Endodermal cell (in vitro differentiated cells): ENCODE results near the gene NDST1. TPM values are rescaled to one million over a fixed set of nuclear protein-coding genes. Genes with fewer than 3 reads are reported as not detected.

Source experiments
- DNase-seq: peaks from one replicate; pipeline ENCODE4 v3.0.0-alpha.2; 2017
- H3K27ac ChIP-seq: 2 replicates; pipeline ENCODE4 v1.5.1; 2013; ENCODE audit warnings: mild to moderate bottlenecking, low read depth, low read length, moderate library complexity
- H3K27me3 ChIP-seq: 2 replicates; pipeline ENCODE4 v1.6.1; 2013; ENCODE audit warnings: mild to moderate bottlenecking, low read length, moderate library complexity; ENCODE audit not compliant: insufficient read depth, control insufficient read depth, poor library complexity, severe bottlenecking
- H3K36me3 ChIP-seq: 2 replicates; pipeline ENCODE4 v1.7.0; 2013; ENCODE audit warnings: mild to moderate bottlenecking, low read length, moderate library complexity; ENCODE audit not compliant: control insufficient read depth, insufficient read depth
- H3K4me1 ChIP-seq: one replicate; pipeline ENCODE4 v1.7.0; 2013; ENCODE audit warnings: low read length; ENCODE audit not compliant: control insufficient read depth, insufficient read depth
- H3K4me3 ChIP-seq: 2 replicates; pipeline ENCODE4 v1.5.1; 2013; ENCODE audit warnings: mild to moderate bottlenecking, low read length, moderate library complexity
- H3K9ac ChIP-seq: 2 replicates; pipeline ENCODE4 v1.6.1; 2013; ENCODE audit warnings: mild to moderate bottlenecking, low read length, moderate library complexity; ENCODE audit not compliant: poor library complexity, severe bottlenecking; ENCODE audit errors: extremely low read depth
- H3K9me3 ChIP-seq: 2 replicates; pipeline ENCODE4 v1.6.1; 2013; ENCODE audit warnings: mild to moderate bottlenecking, low read length, moderate library complexity; ENCODE audit not compliant: control insufficient read depth
- H3K27ac Mint-ChIP-seq: 2 replicates; pipeline ENCODE4 v1.8.0; 2020; ENCODE audit warnings: mixed read lengths
- H3K27me3 Mint-ChIP-seq: 2 replicates; pipeline ENCODE4 v1.8.0; 2021; ENCODE audit warnings: mild to moderate bottlenecking, mixed read lengths; ENCODE audit not compliant: insufficient read depth
- H3K36me3 Mint-ChIP-seq: 2 replicates; pipeline ENCODE4 v1.8.0; 2020; ENCODE audit warnings: low read depth, mixed read lengths
- H3K4me1 Mint-ChIP-seq: 2 replicates; pipeline ENCODE4 v1.8.0; 2020; ENCODE audit warnings: mixed read lengths
- H3K4me3 Mint-ChIP-seq: 2 replicates; pipeline ENCODE4 v1.8.0; 2020; ENCODE audit warnings: mild to moderate bottlenecking, moderate library complexity, mixed read lengths
- H3K9me3 Mint-ChIP-seq: 2 replicates; pipeline ENCODE4 v1.8.0; 2020; ENCODE audit warnings: mild to moderate bottlenecking, mixed read lengths
- CTCF ChIP-seq: fragments of 200-600 bp; sonication (generic); conservative IDR thresholded peaks from 2 replicates; pipeline ENCODE4 v1.5.0; 2021; ENCODE audit warnings: antibody characterized with exemption, mild to moderate bottlenecking
- WGBS, 2 experiments: methylation state at CpG; one replicate each; pipeline versions ENCODE4 v1.1.5 to v1.1.7; 2013; ENCODE audit warnings: missing lambda C conversion rate in 2 of 2, mixed read lengths in 1 of 2; ENCODE audit not compliant: insufficient coverage in 1 of 2, insufficient read length in 1 of 2; 5-methylcytosine and 5-hydroxymethylcytosine counted together
- total RNA-seq, 2 donors: library from RNA; stranded (reverse); fragmentation: NEBNext Ultra II Directional in 1 of 2; extraction: Animal tissue kit (Norgen Biotek cat#: 25700) in 1 of 2; gene quantifications; 2 replicates in 1 of 2; 3 replicates in 1 of 2; pipeline ENCODE4 v1.2.1, GENCODE V29; 2021

The NDST1 gene
- total RNA-seq, 2 donors from 2014 or later, result 53.3 to 71.7 TPM

DNA sequence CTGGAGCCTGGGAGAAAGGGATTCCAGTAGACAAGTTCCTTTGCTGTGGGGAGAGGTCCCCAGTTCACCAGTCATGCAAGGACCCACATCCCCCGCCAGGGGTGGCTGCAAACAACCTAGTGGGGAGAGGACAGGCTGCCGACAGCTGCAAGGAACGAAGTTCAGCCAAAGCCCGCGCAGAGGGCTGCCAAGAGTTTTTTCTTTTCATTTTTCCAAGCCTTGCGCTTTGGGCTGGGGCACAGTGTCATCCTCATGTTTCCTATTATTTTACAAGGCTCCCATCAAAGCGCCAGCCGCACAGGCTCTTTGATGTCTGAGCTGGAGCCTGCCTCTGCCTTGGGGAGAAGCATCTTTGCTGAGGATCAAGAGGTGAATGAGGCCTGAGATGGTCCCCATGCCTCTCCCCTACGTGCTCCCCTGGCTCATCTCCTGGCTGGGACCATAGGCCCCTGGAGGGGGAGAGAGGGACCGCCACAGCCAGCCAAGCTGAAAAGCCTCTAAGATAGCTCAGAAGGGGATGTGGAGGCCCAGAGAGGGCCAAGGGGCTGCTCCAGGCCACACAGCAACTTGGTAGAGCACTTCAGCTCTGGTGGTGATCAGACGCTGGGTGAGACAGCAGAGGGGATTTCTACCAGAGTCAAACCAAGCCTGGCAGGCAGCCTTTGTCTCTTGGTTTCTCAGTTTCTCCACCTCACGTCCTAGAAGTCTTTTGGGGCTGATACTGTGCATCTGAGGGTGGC is 82.1 kb downstream of the NDST1 start:
- peak; percentile 72 for TF ChIP-seq CTCF

GRCh38 chr5:150590979-150591695 is 83.2 kb downstream of the NDST1 start:
- Mint-ChIP-seq H3K9me3 (no peaks in the 10 kb centered on the region), H3K27me3 (no peaks in the 10 kb centered on the region), H3K36me3 (no peaks in the 10 kb centered on the region), H3K4me1 (peaks cover 35% of the 10 kb centered on the region), H3K4me3 (no peak overlapping the region), H3K27ac (no peak overlapping the region)
- H3K9me3 ChIP-seq, result no peaks in the 10 kb centered on the region
- H3K4me3 ChIP-seq, result no peak overlapping the region
- TF ChIP-seq CTCF, result no peak
- DNase-seq, result peak; percentile 64
- WGBS, 2 experiments, result 40 to 64% methylated on average over 7 to 12 of the region's 12 CpGs
- H3K27ac ChIP-seq, result peak overlapping the region; percentile 71
- H3K4me1 ChIP-seq, result peaks cover 11% of the 10 kb centered on the region
- H3K36me3 ChIP-seq, result no peaks in the 10 kb centered on the region
- no peak overlapping the region for H3K9ac ChIP-seq
- H3K27me3 ChIP-seq, result no peaks in the 10 kb centered on the region

More for the DNA sequence above, 82.1 kb downstream of the NDST1 start:
- WGBS, 2 experiments, result 81 to 84% methylated on average over 10 to 12 of the region's 12 CpGs
- H3K36me3 Mint-ChIP-seq, result no peaks in the 10 kb centered on the region
- no peaks in the 10 kb centered on the region for H3K9me3 Mint-ChIP-seq
- Histone ChIP-seq H3K4me3 (no peak overlapping the region), H3K9me3 (no peaks in the 10 kb centered on the region), H3K9ac (no peak overlapping the region), H3K27me3 (no peaks in the 10 kb centered on the region), H3K27ac (peak overlapping the region; percentile 71), H3K36me3 (no peaks in the 10 kb centered on the region), H3K4me1 (peaks cover 8% of the 10 kb centered on the region)
- H3K4me3 Mint-ChIP-seq, result no peak overlapping the region
- H3K27me3 Mint-ChIP-seq, result no peaks in the 10 kb centered on the region
- DNase-seq, result peak; percentile 87
- H3K27ac Mint-ChIP-seq, result no peak overlapping the region
- peaks cover 29% of the 10 kb centered on the region for H3K4me1 Mint-ChIP-seq

DNA sequence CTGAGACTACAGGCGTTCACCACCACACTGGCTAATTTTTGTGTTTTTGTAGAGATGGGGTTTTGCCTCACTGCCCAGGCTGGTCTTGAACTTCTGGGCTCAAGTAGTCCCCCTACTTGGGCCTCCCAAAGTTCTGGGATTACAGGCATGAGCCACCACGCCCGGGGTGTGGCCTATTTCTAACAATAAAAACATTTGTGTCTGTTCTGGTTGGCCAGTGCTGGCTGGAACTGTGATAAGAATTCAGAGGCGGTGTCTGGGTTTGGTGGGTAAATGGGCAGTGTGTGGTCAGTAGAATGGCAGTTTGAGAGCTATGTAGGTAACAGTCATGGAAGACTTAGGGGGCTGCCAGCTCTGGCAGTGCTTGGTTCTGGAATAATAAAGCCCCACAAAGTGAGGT is 85.7 kb downstream of the NDST1 start:
- no peaks in the 10 kb centered on the region for H3K27me3 Mint-ChIP-seq
- no peaks in the 10 kb centered on the region for H3K27me3 ChIP-seq
- H3K36me3 ChIP-seq, result no peaks in the 10 kb centered on the region
- H3K27ac ChIP-seq, result no peak overlapping the region
- H3K9me3 ChIP-seq, result no peaks in the 10 kb centered on the region
- no peak for DNase-seq
- H3K9me3 Mint-ChIP-seq, result no peaks in the 10 kb centered on the region
- no peak overlapping the region for H3K27ac Mint-ChIP-seq
- 81% methylated on average over 4 of the region's 4 CpGs; no CpG with 5 or more reads in 1 of the 2 experiments for WGBS, 2 experiments
- H3K4me3 ChIP-seq, result no peak overlapping the region
- no peak for TF ChIP-seq CTCF
- H3K9ac ChIP-seq, result no peak overlapping the region
- peaks cover 43% of the 10 kb centered on the region for H3K4me1 Mint-ChIP-seq
- no peaks in the 10 kb centered on the region for H3K36me3 Mint-ChIP-seq
- H3K4me3 Mint-ChIP-seq, result no peak overlapping the region
- H3K4me1 ChIP-seq, result peaks cover 14% of the 10 kb centered on the region
